Mucosa of stomach (tissue), 1 donor: Measurements from ENCODE around the gene ADPRS.

Source experiments
- H3K27me3 ChIP-seq: one replicate; pipeline ENCODE4 v1.7.0; 2013; ENCODE audit warnings: mild to moderate bottlenecking, low read length; ENCODE audit not compliant: control insufficient read depth, insufficient read depth
- H3K36me3 ChIP-seq: one replicate; pipeline ENCODE4 v1.7.0; 2013; ENCODE audit warnings: low read length; ENCODE audit not compliant: control insufficient read depth, insufficient read depth
- H3K4me1 ChIP-seq: one replicate; pipeline ENCODE4 v1.7.0; 2013; ENCODE audit warnings: mild to moderate bottlenecking, low read length; ENCODE audit not compliant: control insufficient read depth, insufficient read depth
- H3K4me3 ChIP-seq: one replicate; pipeline ENCODE4 v1.7.0; 2013; ENCODE audit warnings: low read length
- H3K9ac ChIP-seq: one replicate; pipeline ENCODE4 v1.7.0; 2013; ENCODE audit warnings: mild to moderate bottlenecking, low read length, moderate library complexity
- H3K9me3 ChIP-seq: one replicate; pipeline ENCODE4 v1.7.0; 2013; ENCODE audit warnings: mild to moderate bottlenecking, low read length, moderate library complexity; ENCODE audit not compliant: control insufficient read depth
- donor health status: Pancreatic carcinoma.

The ADPRS gene

DNA sequence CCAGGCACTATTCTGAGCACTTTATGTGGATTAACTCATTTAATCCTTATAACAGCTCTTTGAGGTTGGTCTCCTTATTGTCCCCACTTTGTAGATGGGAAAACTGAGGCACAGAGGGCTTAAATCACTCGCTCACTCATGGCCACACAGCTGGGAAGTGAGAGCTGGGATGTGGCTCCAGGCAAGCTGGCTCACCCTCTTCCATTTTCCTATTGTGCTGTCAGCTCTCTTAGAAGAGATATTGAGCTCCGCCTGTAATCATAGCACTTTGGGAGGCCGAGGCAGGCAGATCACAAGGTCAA is 40.2 kb downstream of the ADPRS start:
- Histone ChIP-seq H3K4me3 (no peak overlapping the region), H3K4me1 (peaks cover 18% of the 10 kb centered on the region), H3K27me3 (peaks cover 27% of the 10 kb centered on the region), H3K36me3 (no peaks in the 10 kb centered on the region), H3K9me3 (no peaks in the 10 kb centered on the region), H3K9ac (no peak overlapping the region)

- Histone ChIP-seq H3K9ac (no peak overlapping the region), H3K4me1 (peaks cover 18% of the 10 kb centered on the region), H3K36me3 (peaks cover 3% of the 10 kb centered on the region), H3K27me3 (peaks cover 4% of the 10 kb centered on the region), H3K9me3 (no peaks in the 10 kb centered on the region), H3K4me3 (no peak overlapping the region)
These were observed 43.3 kb downstream of the ADPRS start for GRCh38 chr1:36132029-36132428.

DNA sequence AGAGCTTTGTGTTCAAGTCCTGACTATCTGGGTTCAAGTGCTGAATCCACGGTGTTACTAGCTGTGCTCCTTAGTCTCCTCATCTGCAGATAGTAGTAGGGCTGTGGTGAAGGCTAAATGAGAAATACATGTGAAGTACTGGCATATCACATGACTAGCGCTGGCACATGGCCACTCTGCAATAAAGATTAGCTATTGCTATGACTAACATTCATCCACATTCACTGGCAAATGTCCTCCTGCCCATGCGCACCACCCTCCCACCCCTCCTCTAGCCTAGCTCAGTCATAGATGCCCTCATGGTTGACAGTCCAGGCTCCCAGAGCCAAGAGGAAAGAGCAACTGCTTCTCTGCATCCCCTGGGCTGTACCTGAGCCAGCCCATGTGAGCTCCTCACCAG is 44.8 kb downstream of the ADPRS start:
- H3K36me3 ChIP-seq = peaks cover 11% of the 10 kb centered on the region
- peaks cover 18% of the 10 kb centered on the region for H3K4me1 ChIP-seq
- H3K9ac ChIP-seq = no peak overlapping the region

GRCh38 chr1:36134031-36134430 is 45.3 kb downstream of the ADPRS start:
- Histone ChIP-seq H3K9ac (no peak overlapping the region), H3K27me3 (no peaks in the 10 kb centered on the region), H3K9me3 (no peaks in the 10 kb centered on the region), H3K36me3 (peaks cover 11% of the 10 kb centered on the region), H3K4me1 (peaks cover 18% of the 10 kb centered on the region), H3K4me3 (no peak overlapping the region)

More for the DNA sequence above, 44.8 kb downstream of the ADPRS start:
- H3K27me3 ChIP-seq = peaks cover under 1% of the 10 kb centered on the region
- H3K4me3 ChIP-seq = no peak overlapping the region
- no peaks in the 10 kb centered on the region for H3K9me3 ChIP-seq

DNA sequence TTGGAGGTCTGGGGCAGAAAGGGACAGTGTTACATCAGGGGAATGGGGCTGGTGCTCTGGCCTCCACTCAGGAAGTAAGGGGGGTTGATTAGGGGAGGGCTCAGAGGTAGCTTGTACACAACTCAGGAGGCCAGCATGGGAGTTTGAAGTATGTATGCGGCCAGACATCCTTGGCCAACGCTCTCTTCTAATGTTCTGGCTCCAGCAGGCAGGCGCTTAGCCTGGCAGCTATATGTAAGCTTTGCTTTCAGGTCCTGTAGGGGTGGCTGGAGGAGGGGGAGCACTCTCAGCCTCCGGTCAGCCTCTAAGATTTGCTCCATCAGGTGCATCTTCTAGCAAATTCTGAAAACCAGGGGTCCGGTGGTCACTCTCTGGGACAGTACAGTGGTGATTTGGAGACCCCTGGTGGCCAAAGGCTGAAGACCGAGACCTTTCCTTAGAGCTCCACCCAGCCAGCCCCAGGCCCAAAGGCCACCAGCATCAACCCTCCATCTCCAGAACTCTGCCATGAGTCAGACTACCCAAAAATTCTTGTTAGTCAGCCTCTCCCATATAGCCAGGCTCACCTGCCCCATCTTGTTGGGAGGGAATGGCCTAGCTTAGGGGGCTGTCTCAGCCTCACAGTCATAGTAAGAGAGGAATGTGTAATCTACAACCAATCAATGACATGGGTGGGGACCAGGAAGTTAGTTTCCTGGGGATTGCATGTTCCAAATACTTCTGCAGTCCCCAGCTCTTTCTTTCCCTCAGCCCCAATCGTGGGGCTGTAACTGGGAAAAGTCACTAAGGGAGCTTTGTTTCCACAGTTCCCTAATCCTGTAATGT is 46.0 kb downstream of the ADPRS start:
- H3K27me3 ChIP-seq = no peaks in the 10 kb centered on the region
- H3K9me3 ChIP-seq = no peaks in the 10 kb centered on the region
- peaks cover 11% of the 10 kb centered on the region for H3K36me3 ChIP-seq
- H3K4me1 ChIP-seq = peaks cover 18% of the 10 kb centered on the region
- no peak overlapping the region for H3K4me3 ChIP-seq
- H3K9ac ChIP-seq = no peak overlapping the region

GRCh38 chr1:36135330-36135667 is 46.6 kb downstream of the ADPRS start:
- H3K36me3 ChIP-seq = peaks cover 11% of the 10 kb centered on the region
- no peak overlapping the region for H3K4me3 ChIP-seq
- H3K4me1 ChIP-seq = peaks cover 22% of the 10 kb centered on the region
- no peak overlapping the region for H3K9ac ChIP-seq
- no peaks in the 10 kb centered on the region for H3K27me3 ChIP-seq
- H3K9me3 ChIP-seq = no peaks in the 10 kb centered on the region

GRCh38 chr1:36135796-36136195 is 47.1 kb downstream of the ADPRS start:
- Histone ChIP-seq H3K9me3 (no peaks in the 10 kb centered on the region), H3K36me3 (peaks cover 11% of the 10 kb centered on the region), H3K4me3 (no peak overlapping the region), H3K9ac (no peak overlapping the region), H3K4me1 (peaks cover 27% of the 10 kb centered on the region), H3K27me3 (no peaks in the 10 kb centered on the region)

DNA sequence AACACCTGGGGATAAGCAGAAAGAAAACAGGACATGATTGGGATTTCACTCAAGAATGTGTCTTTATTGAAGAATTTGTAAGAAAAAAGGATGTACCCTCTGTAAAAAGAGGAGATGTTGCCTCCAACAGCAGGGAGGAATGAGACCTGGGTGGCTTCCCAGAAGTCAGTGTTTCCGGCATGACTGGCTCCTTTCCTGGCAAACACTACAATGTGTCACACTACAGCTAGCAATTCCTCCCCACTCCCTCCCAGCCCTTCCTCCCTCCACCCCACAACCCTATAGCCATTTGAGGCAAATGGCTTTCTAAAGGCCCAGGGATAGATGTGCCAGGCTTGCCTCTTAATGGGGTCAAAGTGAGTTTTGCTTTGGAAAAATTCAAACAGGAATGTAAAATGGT is 47.8 kb downstream of the ADPRS start:
- no peaks in the 10 kb centered on the region for H3K9me3 ChIP-seq
- no peak overlapping the region for H3K4me3 ChIP-seq
- H3K27me3 ChIP-seq = no peaks in the 10 kb centered on the region
- H3K9ac ChIP-seq = no peak overlapping the region
- H3K36me3 ChIP-seq = peaks cover 11% of the 10 kb centered on the region
- peaks cover 28% of the 10 kb centered on the region for H3K4me1 ChIP-seq

DNA sequence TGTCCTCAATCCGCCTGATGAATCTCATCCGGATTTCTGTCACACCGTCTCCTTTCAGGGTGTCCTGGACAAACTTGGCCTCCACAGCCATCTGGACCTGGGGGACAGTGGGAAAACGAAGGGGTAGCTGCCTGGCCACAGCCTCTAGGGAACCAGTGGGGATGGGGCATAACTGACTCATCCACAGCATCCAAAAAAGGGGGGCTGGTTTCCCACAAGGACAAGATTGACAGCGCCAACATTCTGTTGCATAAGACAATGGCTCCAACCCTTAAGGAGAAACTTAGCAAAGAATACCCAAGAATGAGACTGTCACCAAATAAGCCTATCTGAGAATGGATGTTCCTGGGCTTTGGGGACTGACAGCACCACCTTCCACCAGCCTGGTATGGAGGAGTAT is 48.5 kb downstream of the ADPRS start:
- Histone ChIP-seq H3K9ac (no peak overlapping the region), H3K4me3 (no peak overlapping the region), H3K27me3 (no peaks in the 10 kb centered on the region), H3K9me3 (no peaks in the 10 kb centered on the region), H3K4me1 (peaks cover 30% of the 10 kb centered on the region), H3K36me3 (peaks cover 11% of the 10 kb centered on the region)

GRCh38 chr1:36137776-36138175 is 49.1 kb downstream of the ADPRS start:
- peaks cover 35% of the 10 kb centered on the region for H3K4me1 ChIP-seq

DNA sequence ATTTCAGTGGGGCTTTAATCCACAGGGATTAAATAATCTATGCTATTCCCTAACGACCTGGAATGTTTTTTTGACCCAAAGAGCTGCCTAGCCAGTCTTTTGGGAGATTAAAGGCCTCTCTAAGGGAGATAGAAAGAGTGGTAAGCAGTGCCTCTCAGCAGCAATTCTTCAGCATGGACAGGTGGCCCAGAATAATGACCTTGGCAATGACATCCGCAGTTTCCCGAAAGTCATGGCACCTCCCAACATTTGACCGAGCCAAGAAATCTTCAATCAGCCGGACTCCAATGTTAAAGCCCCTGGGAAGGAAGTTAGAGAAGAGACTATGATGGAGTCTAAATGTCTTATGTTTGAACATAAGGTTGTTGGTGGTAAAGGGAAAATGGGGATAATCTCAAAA is 50.8 kb downstream of the ADPRS start:
- peaks cover 11% of the 10 kb centered on the region for H3K36me3 ChIP-seq
- H3K9me3 ChIP-seq = no peaks in the 10 kb centered on the region
- H3K4me1 ChIP-seq = peaks cover 19% of the 10 kb centered on the region
- no peaks in the 10 kb centered on the region for H3K27me3 ChIP-seq
- no peak overlapping the region for H3K4me3 ChIP-seq
- H3K9ac ChIP-seq = no peak overlapping the region

More at GRCh38 chr1:36137776-36138175, 49.1 kb downstream of the ADPRS start:
- Histone ChIP-seq H3K27me3 (no peaks in the 10 kb centered on the region), H3K9ac (no peak overlapping the region), H3K36me3 (peaks cover 11% of the 10 kb centered on the region), H3K9me3 (no peaks in the 10 kb centered on the region), H3K4me3 (no peak overlapping the region)

- no peaks in the 10 kb centered on the region for H3K9me3 ChIP-seq
- peaks cover 7% of the 10 kb centered on the region for H3K36me3 ChIP-seq
- no peak overlapping the region for H3K4me3 ChIP-seq
- H3K4me1 ChIP-seq = peaks cover 16% of the 10 kb centered on the region
- H3K27me3 ChIP-seq = no peaks in the 10 kb centered on the region
- no peak overlapping the region for H3K9ac ChIP-seq
These were observed 53.4 kb downstream of the ADPRS start for GRCh38 chr1:36142121-36142520.

DNA sequence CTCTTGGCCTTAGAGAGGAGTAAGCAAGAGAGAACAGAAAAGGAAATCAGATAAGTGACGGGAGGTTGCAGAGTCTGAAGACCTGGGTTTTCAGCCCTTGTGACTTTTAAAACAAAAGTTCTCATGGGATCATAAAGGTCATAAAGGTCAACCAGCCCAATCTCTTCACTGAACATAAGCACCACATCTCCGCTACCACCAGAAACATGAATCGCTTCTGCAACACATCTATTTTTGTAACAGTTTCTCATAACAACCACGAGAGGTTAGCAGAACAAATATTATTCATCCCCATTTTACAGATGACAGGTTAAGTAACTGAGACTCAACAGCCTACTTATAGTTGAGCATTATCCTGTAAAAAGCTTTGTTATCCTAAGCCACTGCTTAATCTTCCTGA is 54.7 kb downstream of the ADPRS start:
- Histone ChIP-seq H3K9me3 (no peaks in the 10 kb centered on the region), H3K4me1 (peaks cover 22% of the 10 kb centered on the region)

More for the DNA sequence above, 54.7 kb downstream of the ADPRS start:
- Histone ChIP-seq H3K27me3 (no peaks in the 10 kb centered on the region), H3K4me3 (no peak overlapping the region), H3K36me3 (no peaks in the 10 kb centered on the region), H3K9ac (no peak overlapping the region)
